HG03025 (cell line): ENCODE results near the gene DNAJC15.

Source experiments
- ATAC-seq: cut with Tn5 transposase; IDR thresholded peaks from one replicate; pipeline ENCODE4 v1.9.1; 2021; ENCODE audit warnings: mild to moderate bottlenecking, moderate library complexity; ENCODE audit not compliant: unreplicated experiment, low FRiP score

DNAJC15 gene

DNA sequence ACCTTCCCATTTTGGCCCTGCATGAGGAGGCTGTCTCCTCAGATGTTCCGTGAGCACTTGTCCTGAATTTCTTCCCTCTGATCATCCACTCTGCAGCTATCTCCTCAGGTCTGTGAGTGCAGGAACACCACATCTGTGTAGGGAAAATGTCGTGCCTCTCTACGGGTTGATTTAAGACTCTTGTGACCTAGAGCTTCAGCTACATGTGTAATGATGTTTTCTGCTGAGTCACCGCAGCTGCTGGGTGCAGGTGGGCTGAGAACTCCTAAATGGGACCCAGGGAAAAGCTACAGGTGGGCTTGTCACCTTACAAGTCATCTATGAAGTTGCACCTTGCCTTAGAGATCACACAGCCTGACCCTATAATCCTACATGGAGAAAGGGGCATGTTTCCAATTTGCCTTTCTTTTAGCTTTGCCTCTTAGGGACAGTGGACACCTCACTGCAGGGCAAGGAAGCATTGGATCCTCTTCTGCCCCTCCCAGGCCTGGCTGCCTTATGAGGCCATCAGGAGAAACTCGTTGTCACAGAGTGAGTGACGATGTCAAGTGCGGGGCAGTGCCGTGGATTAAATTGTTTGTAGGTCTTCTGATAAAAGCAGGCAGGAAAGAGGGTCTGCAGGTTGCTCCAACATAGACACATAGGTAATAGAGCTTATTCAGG is 122.3 kb downstream of the DNAJC15 start:
- no peak for ATAC-seq

DNA sequence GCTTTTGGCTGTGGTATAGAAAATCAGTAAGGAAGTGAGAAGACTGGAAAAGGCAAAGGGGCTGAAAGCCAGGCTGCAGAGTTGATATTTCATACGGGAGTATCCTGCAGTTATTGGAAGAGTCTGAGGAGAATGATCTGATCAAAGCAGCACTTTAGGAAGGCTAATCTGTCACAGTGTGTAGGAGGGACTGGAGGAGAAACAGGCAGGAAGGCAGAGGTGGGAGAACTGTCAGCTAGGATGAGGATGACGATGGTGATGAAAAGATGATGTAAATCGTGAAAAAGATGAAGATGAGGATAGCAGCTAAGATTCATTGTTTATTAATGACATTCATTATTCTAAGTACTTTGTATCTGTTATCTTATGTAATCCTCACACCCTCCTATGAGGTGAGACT is 123.0 kb downstream of the DNAJC15 start:
- ATAC-seq: no peak

DNA sequence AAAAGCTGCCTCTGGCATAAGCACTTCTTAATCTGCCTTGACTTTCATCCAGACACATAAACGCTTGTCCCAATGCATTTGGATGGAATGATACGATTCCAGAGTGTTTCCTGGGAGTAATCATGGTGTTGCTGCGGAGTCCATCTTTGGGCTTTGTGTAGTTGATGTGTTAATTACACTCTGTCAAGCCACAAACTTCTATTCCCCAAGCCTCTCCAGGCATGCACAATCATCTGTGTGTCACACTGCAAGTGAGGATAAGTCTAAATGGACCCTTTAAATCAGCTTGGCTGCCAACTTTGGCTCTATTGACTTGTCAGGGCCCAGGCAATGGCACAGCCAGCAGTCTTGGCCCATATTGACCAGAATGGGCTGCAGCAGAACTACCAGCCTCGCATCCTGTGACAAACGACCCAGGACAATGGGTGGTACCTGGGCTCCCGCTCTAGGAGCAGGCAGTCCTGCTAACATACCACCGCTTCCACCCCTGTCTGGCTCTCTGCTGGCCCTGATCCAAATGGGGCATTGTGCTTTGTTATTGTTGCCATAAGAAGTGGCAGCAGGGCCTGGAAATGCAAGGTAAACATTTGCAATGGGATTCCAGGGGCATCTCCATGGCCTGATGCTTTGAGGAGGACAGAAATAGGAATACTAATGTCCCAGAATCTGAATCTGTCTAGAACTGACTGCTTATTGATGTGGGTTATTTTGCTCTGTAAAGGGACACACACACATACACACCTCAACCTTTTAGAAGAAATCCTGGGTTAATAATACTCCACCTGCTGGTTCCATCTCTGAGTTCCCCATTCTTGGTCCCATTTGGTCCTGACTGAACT is 127.2 kb downstream of the DNAJC15 start:
- ATAC-seq: no peak

DNA sequence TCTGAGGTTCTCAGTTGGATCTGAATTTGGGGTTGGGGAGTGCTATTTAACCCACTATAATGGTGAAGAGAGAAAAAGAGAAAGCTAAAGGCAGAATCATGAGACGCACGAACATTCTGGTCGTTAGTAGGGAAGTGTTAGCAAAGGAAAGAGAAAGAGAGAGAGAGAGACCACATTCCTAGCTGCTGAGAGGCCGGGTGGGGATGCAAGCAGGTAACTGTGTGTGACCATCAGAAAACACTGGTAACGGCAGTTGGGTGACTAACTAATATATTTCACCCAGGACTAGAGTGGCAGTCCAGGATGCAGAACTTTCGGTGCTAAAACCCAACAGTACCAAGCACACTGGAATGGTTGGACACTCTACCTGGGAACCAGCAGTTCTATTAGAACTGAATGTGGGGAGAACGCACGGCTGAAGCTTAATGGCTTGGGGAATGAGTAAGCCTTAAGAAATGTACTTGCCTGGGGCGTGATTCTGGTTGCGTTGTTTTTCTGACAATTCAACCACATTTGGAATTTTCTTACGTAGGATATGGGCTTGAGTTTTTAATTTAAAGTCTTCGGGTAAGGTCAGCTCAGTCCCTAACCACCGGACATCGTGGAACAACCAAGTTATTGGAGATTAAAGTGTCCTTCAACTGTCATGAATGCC is 130.2 kb downstream of the DNAJC15 start:
- no peak for ATAC-seq

DNA sequence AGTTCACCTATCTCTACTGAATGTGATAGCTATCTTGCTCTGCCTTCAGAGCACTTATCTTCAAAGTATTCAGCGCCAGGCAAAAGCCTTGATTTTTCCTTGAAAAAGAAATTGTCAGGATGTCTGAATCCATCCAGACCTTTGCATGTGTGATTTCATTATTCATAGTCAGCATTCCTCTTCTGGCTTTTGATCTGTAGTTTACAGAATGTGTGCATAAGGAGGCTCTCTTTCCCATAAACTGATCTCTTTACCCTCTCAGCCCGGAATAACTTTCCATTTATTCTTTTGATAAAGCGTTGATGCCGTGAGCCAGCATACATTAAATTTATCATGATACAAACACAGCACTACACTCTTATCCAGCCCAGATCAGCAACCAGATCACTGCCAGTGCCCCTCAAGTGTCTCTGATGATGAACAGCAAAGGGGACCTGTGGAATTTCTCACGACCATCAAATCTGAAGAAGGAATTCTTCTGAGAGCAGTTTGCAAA is 130.8 kb downstream of the DNAJC15 start:
- no peak for ATAC-seq

DNA sequence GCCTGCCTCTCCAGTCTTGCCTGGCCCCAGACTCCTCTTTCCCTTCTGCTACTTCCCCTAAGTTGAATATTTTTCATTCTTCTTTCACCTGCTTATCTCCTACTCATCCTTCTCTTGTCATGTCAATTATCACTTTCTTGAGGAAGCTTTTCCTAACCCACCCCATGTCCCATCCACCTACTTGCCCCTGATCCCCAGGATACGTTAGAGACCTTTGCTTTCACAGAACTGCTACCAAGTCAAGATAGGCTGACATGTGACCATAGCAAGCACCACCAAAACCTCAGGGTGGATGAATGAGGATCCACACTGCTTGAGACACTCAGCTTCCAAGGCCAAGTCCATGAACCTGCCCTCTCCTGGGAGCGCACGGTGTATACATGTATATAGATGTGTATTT is 131.5 kb downstream of the DNAJC15 start:
- ATAC-seq: no peak

DNA sequence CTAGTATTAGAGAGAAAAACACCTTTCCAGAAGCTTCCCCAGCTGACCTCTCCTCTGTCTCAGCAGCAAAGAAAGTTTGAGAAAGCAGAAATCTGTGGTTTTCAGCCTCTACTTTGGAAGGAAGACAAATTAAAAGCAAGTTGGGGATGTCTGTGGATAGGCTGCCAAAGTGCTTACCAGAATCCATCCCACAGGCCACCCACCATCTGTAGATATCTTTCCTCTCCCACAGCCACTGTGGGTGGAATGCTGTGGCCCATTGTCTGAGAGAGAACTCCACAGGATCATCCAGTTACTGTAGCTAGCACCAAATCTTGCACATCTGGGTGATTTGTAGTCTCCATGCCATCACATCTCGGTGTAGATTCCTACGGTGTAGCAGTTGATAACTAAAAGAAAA is 133.5 kb downstream of the DNAJC15 start:
- ATAC-seq: no peak

DNA sequence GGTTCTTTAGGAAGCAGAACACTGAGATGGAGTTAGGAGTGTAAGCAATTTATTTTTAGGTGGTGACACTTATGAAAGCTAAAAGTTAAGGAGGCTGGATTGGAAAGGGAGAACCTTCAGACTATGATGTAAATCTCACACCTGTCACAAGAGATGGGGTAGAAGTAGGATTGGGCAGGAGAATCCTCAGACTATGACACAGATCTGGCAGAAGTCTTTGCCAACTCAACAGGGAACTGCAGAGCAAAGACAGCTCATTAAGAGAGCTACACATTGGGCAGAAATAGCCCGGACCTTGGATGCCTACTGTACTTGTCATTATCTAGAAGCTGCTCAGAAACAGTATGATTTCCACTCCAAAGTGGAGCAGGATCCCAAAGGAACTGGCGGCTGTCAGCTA is 134.4 kb downstream of the DNAJC15 start:
- ATAC-seq: no peak

DNA sequence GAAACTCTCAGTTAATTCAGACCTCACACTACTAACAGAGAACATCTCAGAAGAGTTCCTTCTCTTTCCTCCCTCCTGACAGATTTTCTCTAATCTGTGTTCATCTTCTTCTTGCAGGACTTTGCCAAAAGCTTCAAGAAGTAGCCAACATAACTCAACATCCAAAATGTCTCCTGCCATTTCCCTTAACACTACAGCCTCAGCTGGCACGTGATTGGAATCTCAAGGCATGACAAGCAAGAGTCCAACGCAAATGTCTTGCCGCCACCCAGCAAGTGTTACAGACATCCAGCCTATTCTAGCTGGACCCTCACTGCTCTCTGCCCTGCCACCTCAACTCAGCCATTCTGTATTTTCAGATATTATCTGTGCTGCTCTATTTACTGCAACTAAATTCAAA is 135.1 kb downstream of the DNAJC15 start:
- no peak for ATAC-seq

DNA sequence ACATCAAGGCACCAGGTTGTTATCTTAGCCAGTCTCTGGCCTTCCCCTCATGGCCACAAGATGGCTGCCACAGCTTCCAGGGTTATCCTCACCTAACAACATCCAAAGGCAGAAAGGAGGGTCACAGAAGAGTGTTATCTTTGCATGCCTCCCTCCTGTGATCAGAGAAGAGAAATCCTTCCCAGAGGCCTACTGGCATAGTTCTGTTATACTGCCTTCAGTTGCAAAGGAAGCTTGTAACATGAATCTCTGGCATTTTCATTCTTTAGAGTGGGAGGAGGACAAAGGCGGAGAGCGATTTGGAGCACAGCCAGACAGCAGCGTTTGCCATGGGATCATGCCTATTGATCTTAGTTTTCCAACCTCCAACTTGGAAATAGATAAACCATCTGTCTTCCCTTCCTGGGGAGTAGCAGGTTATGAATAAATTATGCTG is 135.7 kb downstream of the DNAJC15 start:
- ATAC-seq: no peak
